ENCODE data around the gene SPATA24. TPM values are rescaled to one million over a fixed set of nuclear protein-coding genes. Genes with fewer than 3 reads are reported as not detected.

Gene SPATA24
- total RNA-seq, 1 experiment from 2014 or later: 13.0 TPM

- H2BK5ac ChIP-seq (ENCODE audit: insufficient read length, low read length): no peak overlapping the region
- no peak overlapping the region for H2BK20ac ChIP-seq (ENCODE audit: low read depth, low read length, poor library complexity, severe bottlenecking)
- no peak overlapping the region for H2BK15ac ChIP-seq (ENCODE audit: low read depth, low read length)
- no peaks in the 10 kb centered on the region for H3K4me1 ChIP-seq (ENCODE audit: insufficient read depth, low read length)
- H2AFZ ChIP-seq (ENCODE audit: low read length): no peak overlapping the region
- H3K23ac ChIP-seq (ENCODE audit: insufficient read length, low read depth, low read length): no peak overlapping the region
- H2BK120ac ChIP-seq (ENCODE audit: low read depth, low read length, poor library complexity, severe bottlenecking): no peak overlapping the region
- no peak for DNase-seq
- H3K9ac ChIP-seq (ENCODE audit: extremely low read depth, insufficient read length, low read length): no peak overlapping the region
- no peaks in the 10 kb centered on the region for H3K9me3 ChIP-seq (ENCODE audit: control insufficient read depth, low read depth, low read length)
- H3K79me2 ChIP-seq (ENCODE audit: insufficient read depth, low read length): no peaks in the 10 kb centered on the region
- Mint-ChIP-seq H3K4me3 (no peak overlapping the region), H3K27me3 (ENCODE audit: low read depth) (peaks cover 3% of the 10 kb centered on the region), H3K4me1 (peaks cover 9 to 14% of the 10 kb centered on the region in 2 experiments), H3K27ac (no peak overlapping the region; a peak in 1 of 7 replicates), H3K36me3 (ENCODE audit: insufficient read depth in 1 of 3, low read depth in 3 of 3) (no peaks in the 10 kb centered on the region), H3K9me3 (no peaks in the 10 kb centered on the region)
- H2AK5ac ChIP-seq (ENCODE audit: insufficient read length, low read length): no peak overlapping the region
- no CpG with 5 or more reads among the region's 7 CpGs for WGBS (ENCODE audit: extremely low coverage, insufficient read length, low lambda C conversion rate)
- H4K5ac ChIP-seq (ENCODE audit: insufficient read length, low read depth, low read length): no peak overlapping the region
- no peak overlapping the region for H4K8ac ChIP-seq (replicated peaks; ENCODE audit: insufficient read length, low read depth, low read length)
- H3K14ac ChIP-seq (ENCODE audit: insufficient read depth, low read length): no peak overlapping the region
- H3K23me2 ChIP-seq (ENCODE audit: insufficient read length, low read depth, low read length, poor library complexity, severe bottlenecking): no peaks in the 10 kb centered on the region
- no peak overlapping the region for H4K91ac ChIP-seq (ENCODE audit: insufficient read length, low read depth, low read length)
- H3K4me2 ChIP-seq (ENCODE audit: insufficient read depth, insufficient read length, low read length): no peak overlapping the region
- no peaks in the 10 kb centered on the region for H3K27me3 ChIP-seq (ENCODE audit: insufficient read depth, low read length)
- H3K4ac ChIP-seq (ENCODE audit: low read depth, low read length): no peak overlapping the region
- no peak overlapping the region for H3T11ph ChIP-seq (ENCODE audit: low read length)
- no peaks in the 10 kb centered on the region for H3K79me1 ChIP-seq (ENCODE audit: insufficient read depth, low read depth, low read length, poor library complexity, severe bottlenecking)
- no peak overlapping the region for H3K18ac ChIP-seq (ENCODE audit: insufficient read length, low read depth, low read length)
- no peaks in the 10 kb centered on the region for H4K20me1 ChIP-seq (ENCODE audit: control insufficient read depth, insufficient read depth, insufficient read length)
- H3K56ac ChIP-seq (ENCODE audit: insufficient read length, low read depth, low read length): no peak overlapping the region
- no peak overlapping the region for H2BK12ac ChIP-seq (ENCODE audit: insufficient read length, low read depth, low read length)
- H3K27ac ChIP-seq (ENCODE audit: insufficient read length, low read depth, low read length): no peak overlapping the region
- TF ChIP-seq, protein P1, sequence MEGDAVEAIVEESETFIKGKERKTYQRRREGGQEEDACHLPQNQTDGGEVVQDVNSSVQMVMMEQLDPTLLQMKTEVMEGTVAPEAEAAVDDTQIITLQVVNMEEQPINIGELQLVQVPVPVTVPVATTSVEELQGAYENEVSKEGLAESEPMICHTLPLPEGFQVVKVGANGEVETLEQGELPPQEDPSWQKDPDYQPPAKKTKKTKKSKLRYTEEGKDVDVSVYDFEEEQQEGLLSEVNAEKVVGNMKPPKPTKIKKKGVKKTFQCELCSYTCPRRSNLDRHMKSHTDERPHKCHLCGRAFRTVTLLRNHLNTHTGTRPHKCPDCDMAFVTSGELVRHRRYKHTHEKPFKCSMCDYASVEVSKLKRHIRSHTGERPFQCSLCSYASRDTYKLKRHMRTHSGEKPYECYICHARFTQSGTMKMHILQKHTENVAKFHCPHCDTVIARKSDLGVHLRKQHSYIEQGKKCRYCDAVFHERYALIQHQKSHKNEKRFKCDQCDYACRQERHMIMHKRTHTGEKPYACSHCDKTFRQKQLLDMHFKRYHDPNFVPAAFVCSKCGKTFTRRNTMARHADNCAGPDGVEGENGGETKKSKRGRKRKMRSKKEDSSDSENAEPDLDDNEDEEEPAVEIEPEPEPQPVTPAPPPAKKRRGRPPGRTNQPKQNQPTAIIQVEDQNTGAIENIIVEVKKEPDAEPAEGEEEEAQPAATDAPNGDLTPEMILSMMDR (conservative IDR thresholded peaks at IDR 0.05): no peak
Observed at GRCh38 chr5:139445325-139446170, 41.7 kb upstream of the SPATA24 start.
